H9 (cell line): Measurements from ENCODE around the gene AHNAK. TPM values are rescaled to one million over a fixed set of nuclear protein-coding genes. Genes with fewer than 3 reads are reported as not detected.
A peak's percentile ranks its signal among the peaks of the same experiment; 100 is the strongest.

Source experiments
- DNase-seq: peaks from one replicate; pipeline ENCODE4 v3.0.0-alpha.2; 2017
- H2AFZ ChIP-seq: one replicate; pipeline ENCODE4 v1.6.1; 2013; ENCODE audit warnings: mild to moderate bottlenecking, low read length, control low read depth, moderate library complexity
- H2AK5ac ChIP-seq: 2 replicates; pipeline ENCODE4 v1.6.1; 2013; ENCODE audit warnings: low read length, control low read depth, mixed read lengths; ENCODE audit not compliant: insufficient read length
- H2BK120ac ChIP-seq: one replicate; pipeline ENCODE4 v1.6.1; 2013; ENCODE audit warnings: low read depth, mild to moderate bottlenecking, low read length, control low read depth, inconsistent platforms; ENCODE audit not compliant: poor library complexity, severe bottlenecking
- H2BK12ac ChIP-seq: 2 replicates; pipeline ENCODE4 v1.6.1; 2013; ENCODE audit warnings: low read length, control low read depth, mixed read lengths, low read depth; ENCODE audit not compliant: insufficient read length
- H2BK15ac ChIP-seq: 2 replicates; pipeline ENCODE4 v1.6.1; 2013; ENCODE audit warnings: low read depth, low read length, control low read depth
- H2BK20ac ChIP-seq: one replicate; pipeline ENCODE4 v1.6.1; 2013; ENCODE audit warnings: low read depth, mild to moderate bottlenecking, low read length, control low read depth, inconsistent platforms; ENCODE audit not compliant: poor library complexity, severe bottlenecking
- H2BK5ac ChIP-seq: 2 replicates; pipeline ENCODE4 v1.6.1; 2013; ENCODE audit warnings: low read length, control low read depth, mixed read lengths; ENCODE audit not compliant: insufficient read length
- H3K14ac ChIP-seq: 2 replicates; pipeline ENCODE4 v1.6.1; 2013; ENCODE audit warnings: low read length, control low read depth; ENCODE audit not compliant: insufficient read depth
- H3K18ac ChIP-seq: 2 replicates; pipeline ENCODE4 v1.6.1; 2013; ENCODE audit warnings: low read depth, mild to moderate bottlenecking, mixed read lengths, low read length, control low read depth; ENCODE audit not compliant: insufficient read length
- H3K23ac ChIP-seq: 2 replicates; pipeline ENCODE4 v1.6.1; 2013; ENCODE audit warnings: low read length, control low read depth, mixed read lengths, low read depth; ENCODE audit not compliant: insufficient read length
- H3K23me2 ChIP-seq: 2 replicates; pipeline ENCODE4 v1.6.1; 2013; ENCODE audit warnings: low read depth, mild to moderate bottlenecking, mixed read lengths, low read length, control low read depth; ENCODE audit not compliant: insufficient read length, poor library complexity, severe bottlenecking
- H3K27ac ChIP-seq: 2 replicates; pipeline ENCODE4 v1.5.1; 2013; ENCODE audit warnings: low read length, control low read depth, mixed read lengths, low read depth; ENCODE audit not compliant: insufficient read length
- H3K27me3 ChIP-seq: 2 replicates; pipeline ENCODE4 v1.6.1; 2013; ENCODE audit warnings: low read length, control low read depth, inconsistent platforms; ENCODE audit not compliant: insufficient read depth
- H3K4ac ChIP-seq: 2 replicates; pipeline ENCODE4 v1.6.1; 2013; ENCODE audit warnings: low read depth, mild to moderate bottlenecking, control low read depth, inconsistent platforms, low read length, moderate library complexity
- H3K4me1 ChIP-seq: 2 replicates; pipeline ENCODE4 v1.6.1; 2013; ENCODE audit warnings: low read length, control low read depth, inconsistent platforms; ENCODE audit not compliant: insufficient read depth
- H3K4me2 ChIP-seq: 2 replicates; pipeline ENCODE4 v1.6.1; 2013; ENCODE audit warnings: low read length, control low read depth, mixed read lengths; ENCODE audit not compliant: insufficient read length, insufficient read depth
- H3K56ac ChIP-seq: 2 replicates; pipeline ENCODE4 v1.6.1; 2013; ENCODE audit warnings: low read depth, mild to moderate bottlenecking, mixed read lengths, low read length, control low read depth; ENCODE audit not compliant: insufficient read length
- H3K79me1 ChIP-seq: 2 replicates; pipeline ENCODE4 v1.6.1; 2013; ENCODE audit warnings: low read depth, mild to moderate bottlenecking, moderate library complexity, low read length, control low read depth, inconsistent platforms; ENCODE audit not compliant: insufficient read depth, poor library complexity, severe bottlenecking
- H3K79me2 ChIP-seq: 2 replicates; pipeline ENCODE4 v1.6.1; 2013; ENCODE audit warnings: low read length, control low read depth, inconsistent platforms; ENCODE audit not compliant: insufficient read depth
- H3K9ac ChIP-seq: 2 replicates; pipeline ENCODE4 v1.6.1; 2013; ENCODE audit warnings: low read length, control low read depth, mixed read lengths; ENCODE audit not compliant: insufficient read length; ENCODE audit errors: extremely low read depth
- H3K9me3 ChIP-seq: one replicate; pipeline ENCODE4 v1.6.1; 2013; ENCODE audit warnings: low read depth, low read length, inconsistent platforms; ENCODE audit not compliant: control insufficient read depth
- H3T11ph ChIP-seq: one replicate; pipeline ENCODE4 v1.6.1; 2013; ENCODE audit warnings: mild to moderate bottlenecking, low read length, control low read depth, inconsistent platforms
- H4K20me1 ChIP-seq: one replicate; pipeline ENCODE4 v1.6.1; 2013; ENCODE audit not compliant: control insufficient read depth, insufficient read length, insufficient read depth
- H4K5ac ChIP-seq: 2 replicates; pipeline ENCODE4 v1.6.1; 2013; ENCODE audit warnings: low read depth, mild to moderate bottlenecking, mixed read lengths, low read length, control low read depth; ENCODE audit not compliant: insufficient read length
- H4K8ac ChIP-seq: replicated peaks from 2 replicates; pipeline ENCODE4 v1.6.1; 2013; ENCODE audit warnings: low read length, control low read depth, mixed read lengths, low read depth; ENCODE audit not compliant: insufficient read length
- H4K91ac ChIP-seq: 2 replicates; pipeline ENCODE4 v1.6.1; 2013; ENCODE audit warnings: low read depth, mild to moderate bottlenecking, moderate library complexity, mixed read lengths, low read length, control low read depth; ENCODE audit not compliant: insufficient read length
- H3K27ac Mint-ChIP-seq, 3 experiments: 2 replicates in 2 of 3; 3 replicates in 1 of 3; pipeline ENCODE4 v1.8.0; 2020 to 2021; ENCODE audit warnings: mixed read lengths in 3 of 3, mild to moderate bottlenecking in 1 of 3, moderate library complexity in 1 of 3
- H3K27me3 Mint-ChIP-seq: 2 replicates; pipeline ENCODE4 v1.8.0; 2021; ENCODE audit warnings: low read depth, mild to moderate bottlenecking, moderate library complexity, mixed read lengths
- H3K36me3 Mint-ChIP-seq, 3 experiments: 2 replicates in 2 of 3; 3 replicates in 1 of 3; pipeline ENCODE4 v1.8.0; 2020 to 2021; ENCODE audit warnings: low read depth in 3 of 3, mixed read lengths in 3 of 3; ENCODE audit not compliant: insufficient read depth in 1 of 3
- H3K4me1 Mint-ChIP-seq, 2 experiments: 2 replicates each; pipeline ENCODE4 v1.8.0; 2020; ENCODE audit warnings: mixed read lengths in 2 of 2
- H3K4me3 Mint-ChIP-seq, 2 experiments: 2 replicates in 1 of 2; 3 replicates in 1 of 2; pipeline ENCODE4 v1.8.0; 2020 to 2021; ENCODE audit warnings: mild to moderate bottlenecking in 2 of 2, mixed read lengths in 2 of 2, moderate library complexity in 1 of 2
- H3K9me3 Mint-ChIP-seq, 2 experiments: 2 replicates in 1 of 2; 3 replicates in 1 of 2; pipeline ENCODE4 v1.8.0; 2020; ENCODE audit warnings: mild to moderate bottlenecking in 2 of 2, mixed read lengths in 2 of 2, moderate library complexity in 1 of 2
- WGBS: extraction: QIAGEN DNeasy Blood & Tissue Kit; methylation state at CpG from one replicate; pipeline ENCODE4 v1.1.7; 2013; ENCODE audit warnings: missing lambda C conversion rate, low lambda C conversion rate, mixed read lengths; ENCODE audit not compliant: insufficient read length; ENCODE audit errors: extremely low coverage; 5-methylcytosine and 5-hydroxymethylcytosine counted together
- total RNA-seq: library from RNA; stranded (reverse); gene quantifications from 2 replicates; pipeline ENCODE4 v1.2.1, GENCODE V29; 2021
- TF ChIP-seq, protein P1 (sequence below): fragments of 200-600 bp; sonication (generic); conservative IDR thresholded peaks from 3 replicates; pipeline ENCODE4 v1.8.0; 2021; ENCODE audit warnings: antibody characterized with exemption, mild to moderate bottlenecking

AHNAK gene
- total RNA-seq, 1 experiment from 2014 or later: 15.2 TPM

DNA sequence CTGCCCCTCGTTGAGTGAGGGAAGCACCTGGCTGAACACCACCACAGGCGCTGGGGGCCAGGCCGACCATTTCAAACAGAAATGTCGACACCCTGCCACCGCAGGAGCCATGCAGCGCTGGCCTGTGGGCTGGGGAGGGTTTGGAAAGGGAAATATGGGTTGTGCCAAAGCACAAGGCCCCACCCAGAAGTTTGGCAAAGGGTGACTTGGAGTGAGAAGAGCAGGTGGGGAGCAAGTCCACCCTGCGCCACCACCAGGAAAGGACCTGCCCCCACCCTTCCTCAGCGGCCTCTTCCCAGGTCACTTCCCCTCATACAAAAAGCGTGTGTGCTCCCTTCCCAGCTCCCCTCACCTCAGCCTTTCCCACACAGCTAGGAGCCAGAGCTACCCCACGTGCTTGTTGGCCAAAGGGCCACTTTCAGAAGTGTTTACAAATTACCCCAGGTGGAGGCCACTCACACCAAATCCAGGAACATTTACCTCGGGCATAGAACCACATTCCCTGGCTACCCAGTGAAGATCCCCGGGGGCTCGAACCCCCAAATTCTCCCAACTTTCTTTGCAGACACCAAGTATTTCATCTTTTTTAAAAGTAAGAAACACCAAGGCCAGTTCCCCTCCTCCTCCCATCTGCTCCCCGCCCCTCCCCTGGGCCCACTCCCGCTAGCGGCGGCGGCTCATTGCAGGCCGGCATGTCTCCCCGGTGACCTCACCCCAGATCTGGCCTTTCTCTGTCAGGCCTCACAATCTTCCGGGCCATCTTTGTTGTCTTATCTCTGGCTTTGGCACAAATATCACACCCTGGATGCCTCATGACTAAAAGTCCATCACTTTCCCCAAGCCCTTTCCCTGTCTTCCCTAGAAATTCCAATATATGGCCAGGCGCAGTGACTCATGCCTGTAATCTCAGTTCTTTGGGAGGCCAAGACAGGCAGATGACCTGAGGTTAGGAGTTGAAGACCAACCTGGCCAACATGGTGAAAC lies 148.3 kb downstream of the AHNAK start:
- Histone ChIP-seq H3K14ac (no peak overlapping the region), H3K23me2 (peaks cover 6% of the 10 kb centered on the region), H4K8ac (no peak overlapping the region), H3K18ac (no peak overlapping the region), H3K27ac (no peak overlapping the region), H3K9ac (no peak overlapping the region), H3K79me1 (no peaks in the 10 kb centered on the region), H3K4me2 (no peak overlapping the region), H2BK15ac (no peak overlapping the region), H3K9me3 (no peaks in the 10 kb centered on the region), H3K79me2 (no peaks in the 10 kb centered on the region), H3K23ac (no peak overlapping the region), H2BK5ac (no peak overlapping the region), H2AK5ac (no peak overlapping the region), H4K20me1 (no peaks in the 10 kb centered on the region), H3K4me1 (peaks cover 4% of the 10 kb centered on the region; the same call in 1 of the 2 replicates), H3T11ph (no peak overlapping the region), H2BK12ac (no peak overlapping the region), H3K4ac (no peak overlapping the region), H2AFZ (no peak overlapping the region), H3K27me3 (no peaks in the 10 kb centered on the region), H4K91ac (no peak overlapping the region), H4K5ac (no peak overlapping the region), H2BK120ac (no peak overlapping the region), H2BK20ac (no peak overlapping the region), H3K56ac (no peak overlapping the region)
- Mint-ChIP-seq H3K9me3 (no peaks in the 10 kb centered on the region), H3K27me3 (peaks cover 4% of the 10 kb centered on the region), H3K4me1 (peaks cover 26 to 55% of the 10 kb centered on the region in 2 experiments), H3K27ac (peak overlapping the region; percentile 44 to 85 (median 71); a peak in 3 of 7 replicates), H3K4me3 (no peak overlapping the region), H3K36me3 (no peaks in the 10 kb centered on the region)
- TF ChIP-seq, protein P1, sequence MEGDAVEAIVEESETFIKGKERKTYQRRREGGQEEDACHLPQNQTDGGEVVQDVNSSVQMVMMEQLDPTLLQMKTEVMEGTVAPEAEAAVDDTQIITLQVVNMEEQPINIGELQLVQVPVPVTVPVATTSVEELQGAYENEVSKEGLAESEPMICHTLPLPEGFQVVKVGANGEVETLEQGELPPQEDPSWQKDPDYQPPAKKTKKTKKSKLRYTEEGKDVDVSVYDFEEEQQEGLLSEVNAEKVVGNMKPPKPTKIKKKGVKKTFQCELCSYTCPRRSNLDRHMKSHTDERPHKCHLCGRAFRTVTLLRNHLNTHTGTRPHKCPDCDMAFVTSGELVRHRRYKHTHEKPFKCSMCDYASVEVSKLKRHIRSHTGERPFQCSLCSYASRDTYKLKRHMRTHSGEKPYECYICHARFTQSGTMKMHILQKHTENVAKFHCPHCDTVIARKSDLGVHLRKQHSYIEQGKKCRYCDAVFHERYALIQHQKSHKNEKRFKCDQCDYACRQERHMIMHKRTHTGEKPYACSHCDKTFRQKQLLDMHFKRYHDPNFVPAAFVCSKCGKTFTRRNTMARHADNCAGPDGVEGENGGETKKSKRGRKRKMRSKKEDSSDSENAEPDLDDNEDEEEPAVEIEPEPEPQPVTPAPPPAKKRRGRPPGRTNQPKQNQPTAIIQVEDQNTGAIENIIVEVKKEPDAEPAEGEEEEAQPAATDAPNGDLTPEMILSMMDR: no peak
- DNase-seq: no peak
- no CpG with 5 or more reads among the region's 22 CpGs for WGBS
